SU-DHL-6 (cell line): ENCODE data around the gene FGF5.

ENCODE experiments used
- CTCF ChIP-seq: fragments of 200-600 bp; sonication (generic); IDR thresholded peaks from one replicate; pipeline ENCODE4 v1.5.1; 2017; ENCODE audit warnings: antibody characterized with exemption, mild to moderate bottlenecking, low read length, moderate library complexity; ENCODE audit not compliant: insufficient read depth, poor library complexity, severe bottlenecking
- EZH2phosphoT487 ChIP-seq: fragments of 200-600 bp; sonication (generic), shearing (Covaris generic); conservative IDR thresholded peaks from 2 replicates; pipeline ENCODE4 v1.6.1; 2018; ENCODE audit warnings: mild to moderate bottlenecking, antibody characterized with exemption, low read length, moderate library complexity, mixed read lengths

- TF ChIP-seq CTCF (no peak), EZH2phosphoT487 (no peak)
Observed at GRCh38 chr4:80306260-80306659, 39.8 kb downstream of the FGF5 start.
